C4-2B (cell line): ENCODE measurements around the gene COL1A1.

Experiments
- ZFX ChIP-seq: fragments of 450-650 bp; IDR thresholded peaks from 2 replicates; pipeline ENCODE4 v1.6.1; 2017
- TF ChIP-seq, protein P1 (sequence below): fragments of 450-650 bp; conservative IDR thresholded peaks from 2 replicates; pipeline ENCODE4 v1.5.1; 2017; ENCODE audit warnings: mild to moderate bottlenecking

DNA sequence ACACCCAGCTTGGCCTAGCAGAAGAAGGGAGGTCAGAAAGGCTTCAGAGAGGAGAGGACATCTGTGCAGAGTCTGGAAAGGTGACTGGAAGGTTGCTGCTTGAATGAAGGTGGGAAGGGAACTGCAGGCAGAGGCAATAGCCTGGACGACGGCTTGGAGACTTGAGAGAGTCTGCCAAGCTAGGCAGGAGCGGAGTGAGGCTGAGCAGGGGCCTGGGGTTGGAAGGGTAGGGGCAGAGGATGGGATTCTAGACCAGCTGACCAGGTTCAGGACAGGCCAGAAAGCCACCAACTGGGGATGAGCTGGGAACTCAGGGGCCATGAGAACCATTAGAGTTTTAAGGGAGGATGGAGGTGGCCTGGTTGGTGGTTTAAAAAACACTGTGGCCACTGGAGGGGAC lies 36.0 kb downstream of the COL1A1 start:
- TF ChIP-seq, protein P1, sequence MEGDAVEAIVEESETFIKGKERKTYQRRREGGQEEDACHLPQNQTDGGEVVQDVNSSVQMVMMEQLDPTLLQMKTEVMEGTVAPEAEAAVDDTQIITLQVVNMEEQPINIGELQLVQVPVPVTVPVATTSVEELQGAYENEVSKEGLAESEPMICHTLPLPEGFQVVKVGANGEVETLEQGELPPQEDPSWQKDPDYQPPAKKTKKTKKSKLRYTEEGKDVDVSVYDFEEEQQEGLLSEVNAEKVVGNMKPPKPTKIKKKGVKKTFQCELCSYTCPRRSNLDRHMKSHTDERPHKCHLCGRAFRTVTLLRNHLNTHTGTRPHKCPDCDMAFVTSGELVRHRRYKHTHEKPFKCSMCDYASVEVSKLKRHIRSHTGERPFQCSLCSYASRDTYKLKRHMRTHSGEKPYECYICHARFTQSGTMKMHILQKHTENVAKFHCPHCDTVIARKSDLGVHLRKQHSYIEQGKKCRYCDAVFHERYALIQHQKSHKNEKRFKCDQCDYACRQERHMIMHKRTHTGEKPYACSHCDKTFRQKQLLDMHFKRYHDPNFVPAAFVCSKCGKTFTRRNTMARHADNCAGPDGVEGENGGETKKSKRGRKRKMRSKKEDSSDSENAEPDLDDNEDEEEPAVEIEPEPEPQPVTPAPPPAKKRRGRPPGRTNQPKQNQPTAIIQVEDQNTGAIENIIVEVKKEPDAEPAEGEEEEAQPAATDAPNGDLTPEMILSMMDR: no peak
- no peak for TF ChIP-seq ZFX
